Neural progenitor cell (in vitro differentiated cells): ENCODE measurements around the gene FAIM2.

Experiments
- EZH2 ChIP-seq: fragments of 200-600 bp; sonication (generic); IDR thresholded peaks from 2 replicates; pipeline ENCODE4 v1.6.1; 2017; ENCODE audit warnings: antibody characterized with exemption, mild to moderate bottlenecking, moderate library complexity
- EZH2phosphoT487 ChIP-seq: fragments of 200-600 bp; sonication (generic); IDR thresholded peaks from 2 replicates; pipeline ENCODE4 v1.6.1; 2017; ENCODE audit warnings: antibody characterized with exemption
- TF ChIP-seq, protein P1 (sequence below): fragments of 200-600 bp; sonication (generic); IDR thresholded peaks from 2 replicates; pipeline ENCODE4 v1.5.1; 2017; ENCODE audit warnings: antibody characterized with exemption, mild to moderate bottlenecking

DNA sequence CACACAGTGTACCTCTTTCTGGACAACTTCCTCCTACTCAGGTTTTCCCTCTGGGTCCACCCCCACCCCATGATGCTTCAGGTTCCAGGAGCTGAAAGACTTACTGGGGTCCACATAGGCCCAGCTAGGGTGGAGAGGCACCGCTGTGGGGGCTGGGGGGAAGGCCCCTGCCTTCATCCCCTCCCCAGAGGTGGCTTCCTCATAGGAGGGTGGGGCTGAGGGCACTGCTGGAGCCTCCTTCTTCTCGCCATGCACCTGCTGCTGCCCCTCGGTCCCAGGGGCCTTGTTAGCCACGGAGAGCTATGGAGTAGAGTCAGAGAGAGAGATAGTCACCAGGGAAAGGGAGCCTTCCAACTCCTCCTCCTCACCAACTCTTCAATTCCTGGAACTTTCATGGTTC is 2.7 kb downstream of the FAIM2 start:
- TF ChIP-seq, protein P1, sequence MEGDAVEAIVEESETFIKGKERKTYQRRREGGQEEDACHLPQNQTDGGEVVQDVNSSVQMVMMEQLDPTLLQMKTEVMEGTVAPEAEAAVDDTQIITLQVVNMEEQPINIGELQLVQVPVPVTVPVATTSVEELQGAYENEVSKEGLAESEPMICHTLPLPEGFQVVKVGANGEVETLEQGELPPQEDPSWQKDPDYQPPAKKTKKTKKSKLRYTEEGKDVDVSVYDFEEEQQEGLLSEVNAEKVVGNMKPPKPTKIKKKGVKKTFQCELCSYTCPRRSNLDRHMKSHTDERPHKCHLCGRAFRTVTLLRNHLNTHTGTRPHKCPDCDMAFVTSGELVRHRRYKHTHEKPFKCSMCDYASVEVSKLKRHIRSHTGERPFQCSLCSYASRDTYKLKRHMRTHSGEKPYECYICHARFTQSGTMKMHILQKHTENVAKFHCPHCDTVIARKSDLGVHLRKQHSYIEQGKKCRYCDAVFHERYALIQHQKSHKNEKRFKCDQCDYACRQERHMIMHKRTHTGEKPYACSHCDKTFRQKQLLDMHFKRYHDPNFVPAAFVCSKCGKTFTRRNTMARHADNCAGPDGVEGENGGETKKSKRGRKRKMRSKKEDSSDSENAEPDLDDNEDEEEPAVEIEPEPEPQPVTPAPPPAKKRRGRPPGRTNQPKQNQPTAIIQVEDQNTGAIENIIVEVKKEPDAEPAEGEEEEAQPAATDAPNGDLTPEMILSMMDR: no peak
- TF ChIP-seq EZH2phosphoT487 (no peak), EZH2 (no peak)
